SK-N-MC (cell line): ENCODE measurements around the gene UTP3.

Source experiments
- DNase-seq: peaks from one replicate; pipeline ENCODE4 v3.0.0-alpha.2; 2011; ENCODE audit warnings: low read depth, low spot score
- H3K27ac ChIP-seq: fragments of 200-600 bp; sonication (generic); 2 replicates; pipeline ENCODE4 v1.5.1; 2016; ENCODE audit warnings: mixed run types
- H3K36me3 ChIP-seq: fragments of 200-600 bp; sonication (generic); 2 replicates; pipeline ENCODE4 v1.6.1; 2017; ENCODE audit warnings: antibody characterized with exemption, low read length, mixed read lengths; ENCODE audit not compliant: insufficient read depth
- H3K4me3 ChIP-seq: fragments of 200-600 bp; sonication (generic); 2 replicates; pipeline ENCODE4 v1.5.1; 2016
- H3K9ac ChIP-seq: fragments of 200-600 bp; sonication (generic); 2 replicates; pipeline ENCODE4 v1.8.0; 2017; ENCODE audit warnings: mixed run types, mixed read lengths; ENCODE audit not compliant: insufficient read length
- H3K9me3 ChIP-seq: fragments of 200-600 bp; sonication (generic); 2 replicates; pipeline ENCODE4 v1.6.1; 2017; ENCODE audit warnings: low read depth, mild to moderate bottlenecking, antibody characterized with exemption, low read length, moderate library complexity, mixed read lengths
- EZH2 ChIP-seq: fragments of 200-600 bp; sonication (generic); IDR thresholded peaks from one replicate; pipeline ENCODE4 v1.6.1; 2017; ENCODE audit warnings: antibody characterized with exemption
- FOXP2 ChIP-seq: optimal IDR thresholded peaks from 2 replicates; pipeline ENCODE3; 2011; ENCODE audit warnings: mild to moderate bottlenecking, moderate library complexity; ENCODE audit not compliant: insufficient read depth; ENCODE audit errors: extremely low read length, control extremely low read depth
- POLR2AphosphoS5 ChIP-seq: IDR thresholded peaks from 2 replicates; pipeline ENCODE4 v1.6.1; 2012; ENCODE audit warnings: mild to moderate bottlenecking, low read depth, low read length, borderline replicate concordance

UTP3 gene

DNA sequence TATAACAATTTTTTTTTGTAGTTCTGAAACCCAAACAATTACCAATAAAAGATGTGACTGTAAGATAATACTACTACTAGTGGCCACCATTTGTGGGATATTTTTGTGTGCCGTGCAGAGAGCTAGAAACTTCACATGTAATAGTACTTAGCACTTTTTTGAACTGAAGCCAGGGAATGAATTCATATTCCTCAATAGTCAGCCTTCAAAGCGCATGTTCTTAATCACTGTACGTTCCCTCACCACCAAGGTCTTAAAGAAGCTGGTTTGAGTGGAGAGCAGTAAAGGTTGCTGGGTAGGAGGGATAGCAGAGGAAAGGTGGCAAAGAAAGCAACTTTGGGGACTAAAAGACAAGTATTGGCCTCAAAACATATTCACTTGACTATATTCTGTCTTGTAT, 23.8 kb downstream of the UTP3 start:
- peak overlapping the region; percentile 45 for H3K4me3 ChIP-seq
- peak overlapping the region; percentile 41 for H3K9ac ChIP-seq
- H3K27ac ChIP-seq, result peak overlapping the region; percentile 67
- H3K36me3 ChIP-seq, result no peaks in the 10 kb centered on the region
- H3K9me3 ChIP-seq, result no peaks in the 10 kb centered on the region
- no peak for TF ChIP-seq POLR2AphosphoS5
- no peak for TF ChIP-seq FOXP2
- TF ChIP-seq EZH2, result no peak
- DNase-seq, result no peak

DNA sequence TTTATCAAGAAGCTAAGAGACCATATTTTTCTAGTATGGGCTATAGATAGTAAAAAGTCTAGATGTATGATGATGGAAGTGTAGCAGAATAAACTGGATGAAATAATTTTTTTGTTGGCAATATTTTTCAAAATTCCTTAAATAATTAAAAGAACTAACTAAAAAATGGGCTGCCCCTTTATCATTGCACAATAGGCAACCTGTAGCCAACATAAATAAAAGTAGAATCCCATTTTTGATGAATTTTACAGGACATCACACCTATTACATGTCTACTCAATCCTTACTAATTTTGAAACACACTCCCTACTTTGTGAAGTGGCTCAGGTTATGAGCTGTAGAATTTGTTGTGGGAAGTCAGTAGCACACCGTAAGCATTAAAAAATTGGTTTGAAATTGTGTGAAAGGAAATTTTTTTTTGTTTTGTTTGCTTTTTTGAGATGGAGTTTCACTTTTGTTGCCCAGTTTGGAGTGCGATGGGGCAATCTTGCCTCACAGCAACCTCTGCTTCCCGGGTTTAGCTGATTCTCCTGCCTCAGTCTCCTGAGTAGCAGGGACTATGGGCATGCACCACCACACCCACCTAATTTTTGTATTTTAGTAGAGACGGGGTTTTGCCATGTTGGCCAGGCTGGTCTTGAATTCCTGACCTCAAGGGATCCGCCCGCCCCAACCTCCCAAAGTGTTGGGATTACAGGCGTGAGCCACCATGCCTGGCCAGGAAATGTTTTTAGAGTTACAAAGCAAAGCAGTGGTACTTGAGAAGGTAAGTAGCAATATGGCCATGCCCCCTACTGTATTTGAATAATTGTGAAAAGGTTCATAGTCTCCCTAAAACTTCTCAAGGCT, 24.5 kb downstream of the UTP3 start:
- Histone ChIP-seq H3K9ac (peak overlapping the region; percentile 41), H3K9me3 (no peaks in the 10 kb centered on the region), H3K4me3 (no peak overlapping the region; the same call in 1 of the 2 replicates), H3K36me3 (no peaks in the 10 kb centered on the region), H3K27ac (peak overlapping the region; percentile 67; the same call in 1 of the 2 replicates)
- no peak for DNase-seq
- TF ChIP-seq EZH2 (no peak), POLR2AphosphoS5 (no peak), FOXP2 (no peak)

DNA sequence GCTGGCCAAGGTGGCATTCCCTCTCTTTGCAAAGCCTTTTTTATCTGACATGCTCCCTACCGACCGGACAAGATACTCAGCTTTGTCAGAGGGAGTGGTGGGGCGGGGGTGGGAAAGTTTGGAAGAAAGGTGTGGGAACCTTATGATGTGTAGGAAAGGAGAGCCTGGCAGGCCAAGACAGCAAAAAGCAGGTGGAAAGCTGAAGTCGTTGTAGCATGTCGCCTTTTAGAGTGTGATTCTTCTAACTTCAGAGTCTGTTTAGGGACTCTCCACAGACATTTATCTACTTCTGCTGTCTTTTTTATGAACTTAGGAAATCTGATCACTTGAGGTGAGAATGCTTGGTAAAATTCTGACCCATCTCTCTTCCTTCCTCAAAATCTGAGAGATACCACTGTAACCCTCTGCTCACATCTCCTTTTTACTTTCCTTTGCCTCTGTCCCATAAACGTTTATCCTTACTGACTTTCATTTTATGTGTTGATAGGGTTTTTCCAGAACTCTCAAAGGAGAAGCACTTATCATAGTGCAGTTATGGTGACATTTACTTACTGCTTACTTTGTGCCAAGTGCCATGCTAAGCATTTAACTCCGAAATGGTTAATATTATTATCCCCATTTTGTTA, 25.2 kb downstream of the UTP3 start:
- no peak for DNase-seq

DNA sequence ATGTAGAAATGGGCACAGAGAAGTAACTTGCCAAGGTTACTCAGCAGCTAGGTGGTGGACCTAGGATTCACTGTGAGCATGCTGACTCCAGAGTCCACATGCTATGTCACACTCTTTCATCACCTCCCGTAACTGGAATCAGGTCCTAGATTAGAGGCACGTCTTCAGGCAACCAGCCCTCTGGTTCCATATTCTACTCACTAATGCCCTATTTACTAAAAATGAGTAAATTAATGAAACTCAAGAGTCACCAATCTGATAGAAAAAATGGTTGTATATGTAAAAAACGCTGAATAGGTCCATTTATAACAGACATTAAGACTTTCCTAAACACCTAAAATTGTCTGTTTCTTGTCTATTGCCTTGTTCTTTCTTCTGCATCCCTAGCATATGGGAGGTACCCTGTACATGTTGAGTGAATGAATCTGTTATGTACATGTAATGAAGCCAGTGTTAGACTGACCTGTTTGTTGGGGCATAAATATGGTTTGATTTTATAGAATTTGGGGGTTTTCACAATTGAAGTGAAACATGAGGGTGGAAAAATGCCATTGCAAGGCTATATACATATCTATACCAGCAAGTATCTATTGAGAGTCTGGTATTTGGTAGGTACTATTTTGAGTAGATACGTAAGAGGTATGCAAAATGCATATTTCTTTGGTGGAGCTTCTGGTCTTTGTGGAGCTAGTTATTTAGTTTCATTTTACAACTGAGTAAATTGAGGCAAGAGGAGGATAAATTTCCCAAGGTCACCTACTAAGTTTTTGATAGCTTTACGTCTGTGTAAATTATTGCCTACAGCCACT, 26.0 kb downstream of the UTP3 start:
- Histone ChIP-seq H3K9ac (no peak overlapping the region), H3K27ac (no peak overlapping the region), H3K4me3 (no peak overlapping the region), H3K36me3 (no peaks in the 10 kb centered on the region), H3K9me3 (no peaks in the 10 kb centered on the region)
- DNase-seq, result no peak
- TF ChIP-seq FOXP2 (no peak), POLR2AphosphoS5 (no peak), EZH2 (no peak)

More for the DNA sequence above, 25.2 kb downstream of the UTP3 start:
- TF ChIP-seq EZH2 (no peak), FOXP2 (no peak), POLR2AphosphoS5 (no peak)
- H3K9me3 ChIP-seq, result no peaks in the 10 kb centered on the region
- 0 out of 2 replicates have a peak overlapping the region, but pooled peaks have one; percentile 2 for H3K27ac ChIP-seq
- no peak overlapping the region for H3K9ac ChIP-seq
- H3K4me3 ChIP-seq, result no peak overlapping the region
- no peaks in the 10 kb centered on the region for H3K36me3 ChIP-seq

DNA sequence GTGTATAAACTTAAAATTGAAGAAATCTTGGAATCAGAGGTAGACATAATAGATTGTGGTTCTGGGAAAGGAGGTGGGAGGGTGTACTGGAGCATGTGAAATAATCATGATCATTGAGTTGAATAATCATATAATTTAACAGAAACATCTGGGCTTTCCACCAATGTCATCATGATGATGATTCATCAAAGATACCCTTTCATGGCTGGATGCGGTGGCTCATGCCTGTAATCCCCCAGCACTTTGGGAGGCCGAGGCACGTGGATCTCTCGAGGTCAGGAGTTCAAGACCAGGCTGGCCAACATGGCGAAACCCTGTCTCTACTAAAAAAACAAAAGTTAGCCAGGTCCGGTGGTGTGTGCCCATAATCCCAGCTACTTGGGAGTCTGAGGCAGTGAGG, 26.8 kb downstream of the UTP3 start:
- no peak overlapping the region for H3K9ac ChIP-seq
- DNase-seq, result no peak
- TF ChIP-seq FOXP2 (no peak), POLR2AphosphoS5 (no peak), EZH2 (no peak)

DNA sequence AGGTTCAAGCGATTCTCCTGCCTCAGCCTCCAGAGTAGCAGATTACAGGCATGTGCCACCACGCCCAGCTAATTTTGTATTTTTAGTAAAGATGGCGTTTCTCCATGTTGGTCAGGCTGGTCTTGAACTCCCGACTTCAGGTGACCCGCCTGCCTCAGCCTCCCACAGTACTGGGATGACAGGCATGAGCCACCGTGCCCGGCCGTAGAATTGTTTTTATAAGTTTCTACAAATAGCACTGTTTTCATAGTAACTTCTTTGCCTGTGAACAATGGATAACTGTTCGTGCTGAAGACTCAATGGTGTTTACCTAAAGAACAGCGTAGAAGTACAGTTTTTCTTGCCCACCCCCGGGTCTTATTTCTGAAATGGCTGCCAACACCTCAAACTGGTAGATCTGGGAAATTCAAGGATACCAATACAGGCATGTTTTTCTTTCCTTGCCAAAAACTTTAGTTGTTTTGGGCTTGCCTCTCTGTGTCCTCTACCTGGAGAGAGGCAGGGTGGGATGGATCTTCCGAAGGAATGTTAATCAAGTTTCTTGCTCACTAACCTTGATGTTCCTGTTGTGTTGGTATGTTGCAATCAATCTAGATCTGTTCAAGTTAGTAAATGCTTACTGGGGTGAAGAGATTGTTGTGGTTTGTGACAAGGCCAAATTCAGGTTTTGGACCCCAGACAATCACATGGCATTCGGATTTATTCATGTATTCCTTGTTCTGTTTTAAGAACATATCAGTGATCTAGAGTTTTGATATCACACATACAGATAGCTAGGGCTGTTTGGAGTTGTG, 30.7 kb downstream of the UTP3 start:
- H3K9me3 ChIP-seq, result no peaks in the 10 kb centered on the region
- no peak overlapping the region for H3K4me3 ChIP-seq
- no peak overlapping the region for H3K27ac ChIP-seq
- H3K36me3 ChIP-seq, result no peaks in the 10 kb centered on the region
- no peak for DNase-seq
- no peak for TF ChIP-seq FOXP2
- TF ChIP-seq EZH2, result no peak
- TF ChIP-seq POLR2AphosphoS5, result no peak
- H3K9ac ChIP-seq, result no peak overlapping the region

More for the DNA sequence above, 26.8 kb downstream of the UTP3 start:
- Histone ChIP-seq H3K4me3 (no peak overlapping the region), H3K36me3 (no peaks in the 10 kb centered on the region), H3K27ac (no peak overlapping the region), H3K9me3 (no peaks in the 10 kb centered on the region)

DNA sequence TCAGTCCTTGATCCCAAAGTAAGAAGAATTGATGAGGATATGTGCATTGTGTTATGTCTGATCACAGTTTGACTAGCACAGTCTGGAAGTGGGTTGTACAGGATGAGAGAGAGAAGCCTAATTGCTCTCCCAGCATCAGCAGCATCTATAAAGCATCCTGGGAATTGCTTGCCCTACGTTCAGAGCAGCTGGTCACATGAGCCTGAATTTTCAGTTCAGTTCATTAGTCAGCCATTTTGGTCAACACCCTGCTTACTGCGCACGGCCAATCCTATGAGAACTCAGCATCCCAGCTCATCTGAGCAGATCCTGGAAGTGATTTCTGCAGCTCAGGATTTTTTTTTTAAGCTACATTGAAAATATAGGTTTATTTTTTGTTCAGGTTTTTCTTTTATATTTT, 33.4 kb downstream of the UTP3 start, which contains the start of gene RUFY3:
Gene RUFY3, plus strand, starts transcription at position 218 of the 400 bp plus-strand sequence. CDS start 610 bp downstream, outside the sequence.
- no peak within 1 kb of the TSS for H3K9ac ChIP-seq
- H3K36me3 ChIP-seq, result no peaks in the 10 kb centered on the region
- H3K27ac ChIP-seq, result no peak within 1 kb of the TSS
- H3K4me3 ChIP-seq, result no peak within 1 kb of the TSS
- DNase-seq, result no peak
- no peaks in the 10 kb centered on the region for H3K9me3 ChIP-seq
- TF ChIP-seq EZH2, result no peak
- TF ChIP-seq POLR2AphosphoS5, result no peak
- TF ChIP-seq FOXP2, result no peak
